MM.1S (cell line): Measurements from ENCODE around the gene CGA.

Experiments
- CTCF ChIP-seq: fragments of 300-600 bp; sonication (generic); IDR thresholded peaks from 2 replicates; pipeline ENCODE4 v1.5.1; 2016; ENCODE audit warnings: antibody characterized with exemption, low read length, mixed read lengths
- EZH2 ChIP-seq: fragments of 300-600 bp; sonication (generic); optimal IDR thresholded peaks from 2 replicates; pipeline ENCODE3; 2017; ENCODE audit warnings: low read depth, mild to moderate bottlenecking, antibody characterized with exemption, low read length, mixed read lengths

DNA sequence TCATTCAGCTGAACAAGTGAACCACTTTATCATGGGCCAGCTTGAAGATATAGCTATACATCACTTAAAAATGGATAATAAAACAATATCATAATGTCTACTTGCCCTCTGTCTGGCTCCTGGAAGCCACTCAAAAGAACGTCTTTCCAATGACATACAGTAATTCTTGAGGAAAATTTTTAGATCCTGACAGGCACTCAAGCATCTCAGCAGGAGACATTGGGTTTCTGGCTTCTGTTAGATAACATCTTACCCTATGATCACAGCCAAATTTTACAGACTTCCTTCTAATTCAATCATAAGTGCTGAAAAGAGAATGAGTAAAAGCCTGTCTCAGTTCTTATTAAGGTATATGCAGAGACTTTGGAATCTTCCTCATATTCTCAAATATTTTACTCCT is 330 bp downstream of the CGA start:
- TF ChIP-seq CTCF: no peak
- TF ChIP-seq EZH2: no peak
